Measurements from ENCODE around the gene CIT.

GRCh38 chr12:119683816-119684215 is 193.3 kb downstream of the CIT start:
- TF ChIP-seq CTCF (IDR thresholded peaks at IDR 0.05) (no peak), POLR2AphosphoS5 (IDR thresholded peaks at IDR 0.05; ENCODE audit: insufficient read depth in 1 of 2, low read depth in 1 of 2) (no peak)

Data from vagina (tissue), 2 donors.